Transverse colon (tissue), 4 donors: ENCODE results near the gene RTL10.

Source experiments
- EP300 ChIP-seq: sonication (generic); formaldehyde crosslinking; IDR thresholded peaks from one replicate; pipeline ENCODE4 v1.6.1; 2017; ENCODE audit warnings: antibody characterized with exemption, low read depth
- POLR2A ChIP-seq: fragments of 450-650 bp; IDR thresholded peaks from one replicate; pipeline ENCODE4 v1.6.1; 2016; ENCODE audit warnings: antibody characterized with exemption, mild to moderate bottlenecking, moderate library complexity
- POLR2AphosphoS5 ChIP-seq, 3 donors: sonication (generic); formaldehyde crosslinking; IDR thresholded peaks; one replicate each; pipeline ENCODE4 v1.6.1; 2016; ENCODE audit warnings: antibody characterized with exemption in 3 of 3
- TF ChIP-seq, protein P1 (sequence below), 5 experiments: fragments of 200-600 bp in 3 of 5; fragments of 450-650 bp in 2 of 5; sonication (generic) in 3 of 5; IDR thresholded peaks; 1 replicate in 2 of 5; 2 replicates in 3 of 5; pipeline ENCODE4 v1.5.1; 2016 to 2017; ENCODE audit warnings: antibody characterized with exemption in 5 of 5, inconsistent platforms in 3 of 5, mild to moderate bottlenecking in 2 of 5, moderate library complexity in 1 of 5

DNA sequence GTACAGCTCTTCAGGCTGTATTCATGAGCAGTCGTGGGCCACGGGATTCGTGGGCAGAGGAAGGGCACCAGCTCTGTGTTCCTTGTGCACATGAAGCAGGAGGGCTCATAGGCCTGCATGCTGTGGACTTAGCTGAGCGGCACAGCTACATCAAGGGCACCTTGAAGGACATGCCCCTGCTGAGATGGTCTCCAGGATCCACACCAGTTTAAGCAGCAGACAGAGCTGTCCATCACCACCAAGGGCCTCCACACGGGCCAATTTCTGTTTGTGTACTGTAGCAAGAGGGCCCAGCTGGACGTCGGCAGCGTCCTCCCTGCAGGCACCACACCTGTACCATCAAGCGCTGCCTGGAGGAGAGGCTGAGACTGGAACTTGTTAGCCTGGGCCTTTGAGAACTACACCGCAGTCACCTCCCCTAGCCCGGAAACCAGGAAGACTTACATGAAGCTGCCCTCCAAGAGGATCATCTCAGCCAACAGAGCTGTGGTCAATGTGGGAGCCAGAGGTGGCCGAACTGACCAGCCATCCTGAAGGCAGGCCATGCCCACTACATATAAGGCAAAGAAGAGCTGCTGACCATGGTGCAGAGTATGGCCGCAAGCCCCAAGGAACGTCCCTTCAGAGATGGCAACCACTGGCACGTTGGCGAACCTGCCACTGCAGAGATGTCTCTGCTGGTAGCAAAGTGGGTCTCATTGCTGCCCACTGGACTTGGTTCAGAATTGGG, 32.7 kb upstream of the RTL10 start:
- TF ChIP-seq, protein P1, sequence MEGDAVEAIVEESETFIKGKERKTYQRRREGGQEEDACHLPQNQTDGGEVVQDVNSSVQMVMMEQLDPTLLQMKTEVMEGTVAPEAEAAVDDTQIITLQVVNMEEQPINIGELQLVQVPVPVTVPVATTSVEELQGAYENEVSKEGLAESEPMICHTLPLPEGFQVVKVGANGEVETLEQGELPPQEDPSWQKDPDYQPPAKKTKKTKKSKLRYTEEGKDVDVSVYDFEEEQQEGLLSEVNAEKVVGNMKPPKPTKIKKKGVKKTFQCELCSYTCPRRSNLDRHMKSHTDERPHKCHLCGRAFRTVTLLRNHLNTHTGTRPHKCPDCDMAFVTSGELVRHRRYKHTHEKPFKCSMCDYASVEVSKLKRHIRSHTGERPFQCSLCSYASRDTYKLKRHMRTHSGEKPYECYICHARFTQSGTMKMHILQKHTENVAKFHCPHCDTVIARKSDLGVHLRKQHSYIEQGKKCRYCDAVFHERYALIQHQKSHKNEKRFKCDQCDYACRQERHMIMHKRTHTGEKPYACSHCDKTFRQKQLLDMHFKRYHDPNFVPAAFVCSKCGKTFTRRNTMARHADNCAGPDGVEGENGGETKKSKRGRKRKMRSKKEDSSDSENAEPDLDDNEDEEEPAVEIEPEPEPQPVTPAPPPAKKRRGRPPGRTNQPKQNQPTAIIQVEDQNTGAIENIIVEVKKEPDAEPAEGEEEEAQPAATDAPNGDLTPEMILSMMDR (IDR thresholded peaks at IDR 0.05) = no peak
- TF ChIP-seq POLR2A (no peak), EP300 (no peak), POLR2AphosphoS5 (IDR thresholded peaks at IDR 0.05) (no peak)
